Immature natural killer cell (primary cell): ENCODE measurements around the gene IMP4. TPM values are rescaled to one million over a fixed set of nuclear protein-coding genes. Genes with fewer than 3 reads are reported as not detected.

ENCODE experiments used
- DNase-seq, 3 donors: peaks; one replicate each; pipeline ENCODE4 v3.0.0; 2022; ENCODE audit warnings: mixed read lengths in 1 of 3
- H3K27ac Mint-ChIP-seq, 6 donors: one replicate each; pipeline ENCODE4 v1.8.0; 2020; ENCODE audit warnings: mixed read lengths in 6 of 6, mild to moderate bottlenecking in 5 of 6, inconsistent platforms in 4 of 6, moderate library complexity in 3 of 6
- H3K27me3 Mint-ChIP-seq, 3 donors: one replicate each; pipeline ENCODE4 v1.8.0; 2020 to 2021; ENCODE audit warnings: low read depth in 3 of 3, mild to moderate bottlenecking in 3 of 3, mixed read lengths in 3 of 3, moderate library complexity in 3 of 3, inconsistent platforms in 1 of 3
- H3K36me3 Mint-ChIP-seq, 3 donors: one replicate each; pipeline ENCODE4 v1.8.0; 2020; ENCODE audit warnings: mixed read lengths in 3 of 3, inconsistent platforms in 2 of 3, mild to moderate bottlenecking in 2 of 3
- H3K4me1 Mint-ChIP-seq, 2 donors: one replicate each; pipeline ENCODE4 v1.8.0; 2020; ENCODE audit warnings: inconsistent platforms in 2 of 2, mild to moderate bottlenecking in 2 of 2, mixed read lengths in 2 of 2, moderate library complexity in 1 of 2
- H3K4me3 Mint-ChIP-seq, 5 donors: one replicate each; pipeline ENCODE4 v1.8.0; 2020; ENCODE audit warnings: mild to moderate bottlenecking in 5 of 5, mixed read lengths in 5 of 5, inconsistent platforms in 3 of 5, moderate library complexity in 3 of 5
- H3K9me3 Mint-ChIP-seq, 6 donors: one replicate each; pipeline ENCODE4 v1.8.0; 2020; ENCODE audit warnings: mild to moderate bottlenecking in 6 of 6, mixed read lengths in 6 of 6, inconsistent platforms in 4 of 6, moderate library complexity in 3 of 6
- polyA plus RNA-seq, 3 donors: library from polyadenylated mRNA; unstranded; fragments of 300-500 nt; fragmentation: Illumina TruSeq; gene quantifications; one replicate each; pipeline ENCODE4 v1.2.3, GENCODE V29; 2021

Gene IMP4
- polyA plus RNA-seq, 3 donors from 2014 or later = 45.3 to 103 (median 84.7) TPM

- Mint-ChIP-seq H3K27ac (peak overlapping the region in 5 of 6 donors; percentile 34 to 76 (median 49)), H3K27me3 (peaks cover 0 to 2% (median 0%) of the 10 kb centered on the region in 3 donors), H3K9me3 (no peaks in the 10 kb centered on the region), H3K4me1 (peaks cover 17 to 22% of the 10 kb centered on the region in 2 donors), H3K4me3 (peak overlapping the region; percentile 80 to 87 (median 85)), H3K36me3 (peaks cover 0 to 4% (median 0%) of the 10 kb centered on the region in 3 donors)
- no peak for DNase-seq
Measured at GRCh38 chr2:130355172-130355577, 12.5 kb downstream of the IMP4 start.

GRCh38 chr2:130355578-130356431, 13.1 kb downstream of the IMP4 start, which contains the start of gene PTPN18:
Gene PTPN18, plus strand, starts transcription at chr2:130356056. Its CDS starts 52 bp downstream, at chr2:130356108.
- Mint-ChIP-seq H3K36me3 (peaks cover 0 to 4% (median 0%) of the 10 kb centered on the region in 3 donors), H3K4me3 (peak within 1 kb of the TSS; percentile 84 to 89 (median 87)), H3K27me3 (peaks cover 0 to 2% (median 0%) of the 10 kb centered on the region in 3 donors), H3K27ac (peak within 1 kb of the TSS in 5 of 6 donors; percentile 34 to 80 (median 60)), H3K4me1 (peaks cover 17 to 22% of the 10 kb centered on the region in 2 donors), H3K9me3 (no peaks in the 10 kb centered on the region)
- peak; percentile 62 to 67 (median 63) for DNase-seq

- H3K4me3 Mint-ChIP-seq = no peak overlapping the region
Measured at GRCh38 chr2:130357864-130358263, 15.2 kb downstream of the IMP4 start.

GRCh38 chr2:130358420-130359350, 16.0 kb downstream of the IMP4 start:
- Mint-ChIP-seq H3K9me3 (no peaks in the 10 kb centered on the region), H3K4me1 (peaks cover 17 to 20% of the 10 kb centered on the region in 2 donors), H3K27me3 (peaks cover 0 to 2% (median 1%) of the 10 kb centered on the region in 3 donors), H3K36me3 (peaks cover 0 to 5% (median 4%) of the 10 kb centered on the region in 3 donors), H3K27ac (no peak overlapping the region), H3K4me3 (no peak overlapping the region)
- no peak for DNase-seq

More at GRCh38 chr2:130357864-130358263, 15.2 kb downstream of the IMP4 start:
- H3K9me3 Mint-ChIP-seq = no peaks in the 10 kb centered on the region
- H3K36me3 Mint-ChIP-seq = peaks cover 0 to 4% (median 0%) of the 10 kb centered on the region in 3 donors
- H3K27me3 Mint-ChIP-seq = peaks cover 0 to 3% (median 1%) of the 10 kb centered on the region in 3 donors
- no peak for DNase-seq
- peaks cover 17 to 22% of the 10 kb centered on the region in 2 donors for H3K4me1 Mint-ChIP-seq
- no peak overlapping the region for H3K27ac Mint-ChIP-seq

GRCh38 chr2:130359466-130359865, 16.8 kb downstream of the IMP4 start:
- H3K9me3 Mint-ChIP-seq = no peaks in the 10 kb centered on the region
- no peak overlapping the region for H3K4me3 Mint-ChIP-seq
- no peak for DNase-seq
- H3K4me1 Mint-ChIP-seq = peaks cover 13 to 14% of the 10 kb centered on the region in 2 donors
- no peak overlapping the region for H3K27ac Mint-ChIP-seq
- H3K27me3 Mint-ChIP-seq = peaks cover 0 to 2% (median 1%) of the 10 kb centered on the region in 3 donors
- H3K36me3 Mint-ChIP-seq = peaks cover 0 to 10% (median 9%) of the 10 kb centered on the region in 3 donors

GRCh38 chr2:130363479-130363878, 20.8 kb downstream of the IMP4 start:
- no peak overlapping the region for H3K4me3 Mint-ChIP-seq
- no peaks in the 10 kb centered on the region for H3K9me3 Mint-ChIP-seq
- peaks cover 0 to 10% (median 9%) of the 10 kb centered on the region in 3 donors for H3K36me3 Mint-ChIP-seq
- peaks cover 0 to 2% (median 1%) of the 10 kb centered on the region in 3 donors for H3K27me3 Mint-ChIP-seq
- no peak for DNase-seq
- H3K4me1 Mint-ChIP-seq = peaks cover 0 to 5% of the 10 kb centered on the region in 2 donors
- H3K27ac Mint-ChIP-seq = no peak overlapping the region

GRCh38 chr2:130365075-130365474, 22.4 kb downstream of the IMP4 start:
- no peak overlapping the region for H3K4me3 Mint-ChIP-seq
- H3K4me1 Mint-ChIP-seq = peaks cover 3 to 6% of the 10 kb centered on the region in 2 donors
- DNase-seq = no peak
- peaks cover 0 to 2% (median 1%) of the 10 kb centered on the region in 3 donors for H3K27me3 Mint-ChIP-seq
- no peaks in the 10 kb centered on the region for H3K9me3 Mint-ChIP-seq
- H3K27ac Mint-ChIP-seq = no peak overlapping the region
- H3K36me3 Mint-ChIP-seq = peaks cover 0 to 10% (median 5%) of the 10 kb centered on the region in 3 donors

GRCh38 chr2:130365963-130366362, 23.3 kb downstream of the IMP4 start:
- H3K4me3 Mint-ChIP-seq = no peak overlapping the region
- peaks cover 0 to 10% (median 5%) of the 10 kb centered on the region in 3 donors for H3K36me3 Mint-ChIP-seq
- H3K27ac Mint-ChIP-seq = no peak overlapping the region
- no peaks in the 10 kb centered on the region for H3K9me3 Mint-ChIP-seq
- no peak for DNase-seq
- peaks cover 12 to 15% of the 10 kb centered on the region in 2 donors for H3K4me1 Mint-ChIP-seq
- H3K27me3 Mint-ChIP-seq = peaks cover 2 to 5% (median 2%) of the 10 kb centered on the region in 3 donors

- Mint-ChIP-seq H3K27me3 (peaks cover under 1 to 10% (median 3%) of the 10 kb centered on the region in 3 donors), H3K4me1 (peaks cover 19 to 23% of the 10 kb centered on the region in 2 donors), H3K36me3 (peaks cover 0 to 10% (median 5%) of the 10 kb centered on the region in 3 donors), H3K4me3 (no peak overlapping the region), H3K27ac (no peak overlapping the region), H3K9me3 (no peaks in the 10 kb centered on the region)
- no peak for DNase-seq
Measured at GRCh38 chr2:130366720-130367119, 24.0 kb downstream of the IMP4 start.

- Mint-ChIP-seq H3K4me3 (no peak overlapping the region), H3K36me3 (peaks cover 6 to 12% (median 10%) of the 10 kb centered on the region in 3 donors), H3K27ac (peak overlapping the region in 1 of 6 donors; percentile 24), H3K4me1 (peaks cover 34 to 37% of the 10 kb centered on the region in 2 donors), H3K9me3 (no peaks in the 10 kb centered on the region), H3K27me3 (peaks cover 0 to 11% (median 7%) of the 10 kb centered on the region in 3 donors)
- no peak for DNase-seq
Measured at GRCh38 chr2:130368786-130369185, 26.1 kb downstream of the IMP4 start.

- no peak for DNase-seq
- H3K4me3 Mint-ChIP-seq = peak overlapping the region in 1 of 5 donors; percentile 98
- peaks cover 0 to 11% (median 8%) of the 10 kb centered on the region in 3 donors for H3K27me3 Mint-ChIP-seq
- no peaks in the 10 kb centered on the region for H3K9me3 Mint-ChIP-seq
- peak overlapping the region; percentile 28 to 99 (median 92) for H3K27ac Mint-ChIP-seq
- H3K4me1 Mint-ChIP-seq = peaks cover 40 to 44% of the 10 kb centered on the region in 2 donors
- H3K36me3 Mint-ChIP-seq = peaks cover 9 to 12% (median 11%) of the 10 kb centered on the region in 3 donors
Measured at GRCh38 chr2:130369311-130369964, 26.7 kb downstream of the IMP4 start.

GRCh38 chr2:130369965-130370341, 27.3 kb downstream of the IMP4 start:
- peaks cover 0 to 11% (median 10%) of the 10 kb centered on the region in 3 donors for H3K27me3 Mint-ChIP-seq
- peak overlapping the region; percentile 84 to 99 (median 96) for H3K27ac Mint-ChIP-seq
- no peaks in the 10 kb centered on the region for H3K9me3 Mint-ChIP-seq
- H3K4me1 Mint-ChIP-seq = peaks cover 45 to 49% of the 10 kb centered on the region in 2 donors
- no peak for DNase-seq
- peaks cover 13 to 17% (median 13%) of the 10 kb centered on the region in 3 donors for H3K36me3 Mint-ChIP-seq
- peak overlapping the region in 4 of 5 donors; percentile 95 to 98 (median 96) for H3K4me3 Mint-ChIP-seq
